8988T (cell line): ENCODE measurements around the gene MRPL27.

Experiments
- DNase-seq: peaks from one replicate; pipeline ENCODE4 v3.0.0; 2011

Gene MRPL27

DNA sequence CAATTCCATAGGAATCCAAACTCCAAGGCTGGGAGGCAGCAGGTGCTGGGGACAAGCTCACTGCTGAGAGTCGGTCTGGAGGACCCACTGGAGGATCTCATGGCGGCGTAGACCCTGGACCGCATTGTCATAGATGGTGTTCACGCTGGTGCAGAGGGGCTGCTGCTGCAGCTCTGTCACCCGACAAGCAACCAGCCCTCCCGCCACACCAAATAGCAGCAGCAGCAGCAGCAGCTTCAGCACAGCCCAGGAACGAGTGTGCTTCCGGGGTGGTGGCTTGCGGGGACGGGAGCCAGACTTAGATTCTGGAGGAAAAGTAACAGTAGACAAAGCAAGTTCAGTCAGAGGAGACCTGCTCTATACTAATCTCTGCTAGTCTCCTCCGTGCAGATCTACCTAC lies 9.9 kb upstream of the MRPL27 start:
- no peak for DNase-seq

DNA sequence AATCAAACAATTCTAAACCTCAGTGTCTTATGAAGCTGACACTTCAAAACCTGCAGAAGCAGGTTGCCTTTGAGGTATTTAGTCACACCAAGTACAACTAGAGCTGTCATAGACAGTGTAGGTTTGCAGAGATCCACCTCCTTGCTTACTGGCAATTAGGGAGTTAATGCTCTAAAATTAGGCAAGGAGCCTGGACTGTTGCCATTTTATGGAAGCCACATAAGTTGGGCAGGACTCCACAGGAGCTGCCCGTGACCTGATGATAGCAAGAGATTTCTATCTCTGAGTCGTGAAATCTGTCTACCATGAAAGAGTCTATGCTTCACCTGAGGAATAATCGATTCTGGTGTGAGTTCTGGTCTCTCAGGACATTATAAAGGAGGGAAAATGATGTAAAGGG lies 8.9 kb upstream of the MRPL27 start:
- DNase-seq: no peak

DNA sequence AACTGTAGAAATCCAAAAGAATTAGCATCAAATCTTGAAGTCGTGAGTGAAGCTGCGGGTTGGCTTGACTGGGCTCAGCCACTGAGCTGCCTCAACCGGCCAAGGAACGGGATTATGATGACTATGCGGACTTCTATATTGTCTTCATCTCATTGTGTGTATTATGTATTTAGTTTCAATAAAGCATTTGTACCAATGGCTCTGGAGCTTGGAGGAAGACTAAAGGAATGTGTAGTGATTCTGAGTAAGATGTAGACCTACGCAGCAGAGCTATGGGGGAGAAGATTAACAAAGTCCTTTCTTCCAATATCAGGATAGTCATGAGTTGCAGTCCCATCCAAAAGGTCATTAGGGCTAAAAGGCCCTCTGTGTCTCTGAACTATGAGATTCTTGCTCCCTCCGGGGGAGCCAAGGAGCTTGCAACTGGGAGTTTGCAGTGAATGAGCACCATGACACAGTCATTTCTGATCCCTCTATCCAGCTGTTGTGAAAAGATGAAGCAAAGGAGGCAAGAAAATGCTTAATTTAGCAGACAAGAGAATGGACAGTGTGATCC lies 8.4 kb upstream of the MRPL27 start:
- no peak for DNase-seq

DNA sequence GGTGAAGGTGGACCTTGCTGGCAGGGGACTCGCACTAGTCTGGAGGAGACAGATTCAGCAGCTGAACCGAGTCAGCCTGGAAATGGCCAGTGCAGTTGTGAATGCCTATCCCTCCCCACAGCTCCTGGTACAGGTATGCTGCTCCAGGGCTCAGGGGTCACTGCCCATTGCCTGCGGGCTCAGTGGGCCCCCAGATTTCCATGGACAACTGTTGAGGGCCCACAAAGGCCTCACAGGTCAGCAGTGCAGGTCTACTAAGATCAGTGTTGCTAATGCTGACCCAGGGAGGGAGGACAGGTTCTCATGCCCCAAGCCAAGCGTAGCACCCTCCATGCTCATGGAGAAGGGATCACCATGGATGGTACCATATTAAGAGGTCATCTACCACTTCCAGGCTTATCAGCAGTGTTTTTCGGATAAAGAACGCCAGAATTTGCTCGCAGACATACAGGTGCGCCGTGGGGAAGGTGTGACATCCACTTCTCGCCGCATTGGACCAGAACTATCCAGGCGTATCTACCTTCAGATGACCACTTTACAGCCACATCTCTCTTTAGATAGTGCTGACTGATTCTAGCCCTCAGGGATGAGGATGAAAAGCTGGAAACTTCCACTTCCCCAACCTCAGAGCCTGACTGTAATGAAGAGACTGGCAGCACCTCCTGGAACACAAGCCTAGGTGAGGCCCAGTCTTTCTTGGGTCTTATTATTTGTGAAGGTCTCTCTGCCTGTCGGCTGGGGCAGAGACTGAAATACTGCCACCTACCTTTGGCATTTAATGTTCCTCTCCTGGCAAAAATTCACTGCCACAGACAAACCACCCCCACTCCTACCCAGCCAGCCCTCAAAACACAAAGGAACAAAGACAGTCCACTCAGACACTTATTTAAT lies 7.6 kb upstream of the MRPL27 start:
- DNase-seq: peak; percentile 7

DNA sequence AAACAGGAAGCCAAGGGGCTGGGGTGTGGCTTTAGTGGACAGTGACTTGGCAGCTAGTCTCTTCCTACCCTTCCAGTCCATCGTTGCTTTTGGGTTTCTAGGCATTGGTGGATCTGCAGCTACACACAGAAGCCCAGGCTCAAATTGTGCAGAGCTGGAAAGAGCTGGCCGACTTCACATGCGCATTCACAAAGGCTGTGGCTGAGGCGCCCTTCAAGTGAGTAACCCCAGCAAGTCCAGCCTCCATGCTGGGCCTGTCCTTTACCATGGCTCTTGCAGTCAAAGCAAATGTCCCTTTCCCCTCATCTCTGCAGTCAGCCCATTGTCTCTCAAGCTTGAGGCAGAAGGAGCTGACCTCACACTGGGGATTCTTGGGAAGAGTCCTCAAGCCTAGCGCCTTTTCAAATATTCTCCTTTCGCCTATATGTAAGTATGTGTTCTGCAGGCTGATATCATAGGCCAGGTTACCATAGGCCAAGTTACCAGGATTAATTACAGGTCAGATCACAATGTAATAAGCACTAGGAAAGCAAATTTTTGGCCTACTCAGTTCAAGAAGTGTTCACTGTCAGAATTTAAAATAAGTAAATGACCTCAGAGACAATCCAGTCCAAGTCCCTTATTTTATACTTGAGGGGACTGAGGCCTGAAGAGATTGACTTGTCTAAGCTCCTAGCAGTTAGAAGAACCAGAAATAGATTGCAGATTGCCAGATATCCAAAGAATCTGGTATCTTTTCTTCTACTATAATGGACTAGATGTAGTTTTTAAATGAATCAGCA lies 6.6 kb upstream of the MRPL27 start:
- no peak for DNase-seq

DNA sequence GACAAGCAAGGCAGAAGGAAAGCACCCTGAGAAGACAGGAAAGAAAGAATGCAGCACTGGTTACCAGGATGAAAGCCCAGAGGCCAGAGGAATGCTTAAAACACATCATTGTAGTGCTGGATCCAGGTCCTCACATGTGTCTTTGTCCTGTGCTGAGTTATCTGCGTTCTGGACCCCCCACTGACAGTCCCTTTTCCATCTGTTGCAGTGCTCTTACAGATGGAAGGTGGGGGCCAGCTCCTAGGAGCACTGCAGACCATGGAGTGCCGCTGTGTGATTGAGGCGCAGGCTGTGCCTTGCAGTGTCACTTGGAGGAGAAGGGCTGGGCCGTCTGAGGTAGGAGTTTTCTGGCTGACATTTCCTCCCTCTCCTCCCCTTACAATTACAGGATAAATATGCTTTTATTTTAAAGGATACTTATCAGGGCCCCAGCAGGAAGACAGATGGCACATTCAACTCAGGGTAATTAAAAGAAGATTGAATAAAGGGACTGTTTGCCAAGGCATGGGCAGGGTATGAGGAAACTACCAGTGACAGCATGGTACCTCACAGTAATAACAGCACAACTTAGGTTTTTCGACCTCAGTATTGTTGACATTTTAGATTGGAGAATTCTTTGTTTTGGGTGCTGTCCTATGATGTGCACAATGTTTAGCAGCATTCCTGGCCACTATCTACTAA lies 3.0 kb upstream of the MRPL27 start:
- DNase-seq: no peak

DNA sequence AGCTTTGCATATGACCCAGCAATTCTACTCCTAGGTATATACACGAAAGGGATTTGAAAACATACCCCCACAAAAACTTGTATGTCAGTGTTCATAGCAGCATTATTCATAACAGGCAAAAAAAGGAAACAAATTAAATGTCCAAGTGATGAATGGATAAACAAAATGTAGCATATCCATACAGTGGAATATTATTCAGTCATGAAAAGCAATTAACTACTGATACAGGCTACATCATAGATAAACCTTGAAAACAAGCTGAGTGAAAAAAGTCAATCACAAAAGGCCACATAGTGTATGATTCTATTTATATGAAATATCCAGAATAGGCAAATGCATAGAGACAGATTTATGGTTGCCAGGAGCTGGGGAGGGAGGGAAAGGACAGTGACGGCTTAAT lies 721 bp upstream of the MRPL27 start:
- no peak for DNase-seq

DNA sequence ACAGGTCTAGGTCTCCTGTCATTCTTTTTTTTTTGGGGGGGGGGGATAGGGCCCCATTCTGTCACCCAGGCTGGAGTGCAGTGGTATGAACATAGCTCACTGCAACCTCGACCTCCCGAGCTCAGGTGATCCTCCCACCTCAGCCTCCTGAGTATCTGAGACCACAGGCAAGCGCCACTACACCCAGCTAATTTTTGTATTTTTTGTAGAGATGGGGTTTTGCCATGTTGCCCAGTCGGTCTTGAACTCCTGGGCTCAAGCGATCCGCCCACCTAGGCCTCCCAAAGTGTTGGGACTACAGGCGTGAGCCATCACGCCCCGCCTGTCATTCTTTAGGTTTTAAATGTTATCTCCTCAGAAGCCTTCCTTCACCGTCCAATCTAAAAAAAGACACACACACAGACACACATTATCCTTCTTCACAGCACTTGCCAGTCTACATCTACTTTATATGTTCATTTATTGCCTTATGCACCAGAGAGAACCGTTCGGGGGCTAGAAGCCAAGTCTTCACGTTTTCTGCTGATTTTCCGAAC lies 694 bp downstream of the MRPL27 start:
- DNase-seq: no peak

DNA sequence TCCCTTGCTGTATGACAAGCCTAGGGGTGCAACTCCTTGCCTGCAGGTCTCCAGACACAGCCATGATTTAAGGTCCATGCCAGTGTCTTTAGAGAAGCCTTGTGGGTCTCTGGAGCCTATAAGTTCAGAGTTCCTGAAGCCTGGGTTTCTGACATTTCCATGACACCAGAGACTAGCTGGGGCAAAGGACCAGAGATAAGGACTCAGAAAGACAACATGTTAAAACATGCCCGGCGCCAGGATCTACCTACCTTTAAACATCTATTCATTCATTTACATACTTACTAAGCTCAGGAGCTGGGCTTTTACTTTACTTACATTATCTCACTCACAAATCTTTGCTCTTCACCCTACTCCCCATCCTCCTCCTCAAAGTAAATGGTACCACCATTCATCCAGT lies 1.5 kb downstream of the MRPL27 start:
- no peak for DNase-seq

DNA sequence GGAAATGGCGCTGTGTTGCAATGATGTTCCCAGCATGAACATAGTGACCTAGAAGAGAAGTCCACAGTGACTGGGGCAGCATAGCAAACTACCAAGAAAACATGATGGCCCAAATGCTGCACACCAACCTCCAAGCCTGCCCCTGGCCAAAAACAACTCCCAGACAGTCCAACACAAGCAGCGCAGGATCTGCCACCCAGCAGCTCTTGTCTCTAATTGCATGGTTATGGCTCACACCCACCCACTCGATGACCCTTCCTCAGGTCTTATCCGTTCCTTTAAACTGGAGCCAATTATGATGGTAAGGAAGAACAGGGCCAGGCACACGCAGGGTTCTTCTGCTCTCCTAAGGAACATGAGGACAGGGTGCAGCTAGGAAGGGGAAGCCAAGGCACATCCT lies 2.9 kb downstream of the MRPL27 start:
- DNase-seq: no peak

DNA sequence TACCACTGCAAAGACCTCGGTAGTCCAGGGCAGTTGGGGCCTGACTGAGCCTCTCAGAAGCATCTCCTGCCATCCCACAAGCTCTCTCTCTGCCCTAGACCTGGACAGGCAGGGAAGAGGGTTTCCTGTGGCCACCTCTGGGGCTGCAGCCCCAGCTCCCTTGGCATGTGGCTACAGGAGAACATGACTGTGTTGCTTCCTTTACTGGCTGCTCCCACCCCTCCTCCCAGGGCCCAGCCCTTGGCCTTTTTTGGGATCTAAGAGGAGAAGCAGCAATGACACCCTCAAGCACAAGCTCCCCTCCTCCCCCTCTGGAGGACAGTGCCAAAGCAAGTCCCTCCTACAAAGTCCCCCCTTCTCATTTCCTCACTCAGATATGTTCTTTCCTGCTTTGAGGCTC lies 5.6 kb downstream of the MRPL27 start:
- DNase-seq: no peak

DNA sequence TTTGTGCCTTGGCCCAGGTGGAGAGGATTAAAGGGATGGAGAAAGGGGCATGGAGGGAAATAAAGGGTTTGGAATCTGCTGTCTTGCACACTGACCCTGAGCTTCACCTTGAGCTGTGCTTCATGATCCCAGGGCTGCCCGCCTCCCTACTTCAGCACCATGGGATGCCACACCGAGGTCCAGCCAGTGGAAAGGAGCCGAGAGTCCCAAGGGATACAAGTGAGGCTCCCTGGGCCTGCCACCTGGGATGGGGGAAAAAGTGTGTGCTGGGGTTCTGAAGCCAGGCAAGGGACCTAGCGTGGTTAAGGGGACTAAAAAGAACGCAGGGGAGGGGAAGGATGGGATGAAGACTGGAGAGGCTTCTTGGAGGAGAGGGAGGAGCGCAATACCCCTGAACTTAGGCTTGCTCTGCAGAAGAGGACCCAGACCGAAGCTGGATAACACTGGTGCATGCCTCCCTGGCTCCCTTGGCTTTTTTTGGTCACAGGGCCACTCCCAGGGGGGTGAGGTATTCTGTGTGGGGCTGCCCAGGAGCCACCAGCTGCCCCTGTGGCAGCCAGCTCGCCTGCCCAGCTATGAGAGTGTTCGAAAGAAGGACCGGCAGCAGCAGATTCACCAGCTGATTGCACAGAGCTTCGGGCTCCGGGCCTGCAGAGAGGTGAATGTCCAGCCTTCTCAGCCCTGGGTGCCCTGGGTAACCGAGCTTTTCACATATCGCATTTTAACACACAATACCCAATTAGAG lies 7.2 kb downstream of the MRPL27 start:
- no peak for DNase-seq

DNA sequence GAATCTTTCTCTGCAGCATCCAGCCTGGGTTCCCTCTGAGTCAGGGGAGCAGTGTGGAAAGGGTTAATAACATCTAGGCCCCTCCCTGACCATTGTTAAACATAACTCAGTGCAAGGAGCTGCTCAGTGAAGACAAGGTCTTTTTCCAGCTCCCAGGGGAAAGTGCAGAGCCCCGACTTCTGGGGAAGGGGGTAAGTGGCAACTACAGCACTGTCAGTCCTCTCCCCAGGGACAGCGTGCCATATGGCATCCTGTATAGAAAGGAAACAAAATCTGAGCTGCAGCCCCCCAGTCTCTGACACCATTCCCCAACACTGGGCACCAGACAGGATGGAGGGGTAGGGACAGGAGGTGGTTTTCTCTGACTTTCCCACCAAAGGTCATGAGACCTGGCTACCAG lies 7.8 kb downstream of the MRPL27 start:
- DNase-seq: no peak

DNA sequence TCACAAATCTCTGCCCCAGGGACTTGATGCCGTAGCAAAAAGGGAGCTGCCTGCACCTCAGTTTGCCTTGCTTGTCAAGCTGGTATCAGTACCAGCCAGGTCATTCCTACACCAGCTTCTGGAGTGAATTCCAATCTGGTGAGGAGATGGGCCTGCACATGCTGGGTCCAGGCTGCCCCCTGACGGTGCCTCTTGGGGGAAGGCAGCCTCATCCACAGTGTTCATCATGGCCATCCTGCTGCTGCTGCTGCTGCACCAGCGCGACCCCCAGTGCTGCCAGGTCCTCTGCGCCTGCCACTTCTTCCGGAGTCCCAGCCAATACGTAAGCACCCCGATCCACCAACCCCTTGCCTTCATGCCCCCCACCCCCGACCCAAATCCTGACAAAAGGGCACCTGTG lies 8.3 kb downstream of the MRPL27 start:
- peak; percentile 78 for DNase-seq

DNA sequence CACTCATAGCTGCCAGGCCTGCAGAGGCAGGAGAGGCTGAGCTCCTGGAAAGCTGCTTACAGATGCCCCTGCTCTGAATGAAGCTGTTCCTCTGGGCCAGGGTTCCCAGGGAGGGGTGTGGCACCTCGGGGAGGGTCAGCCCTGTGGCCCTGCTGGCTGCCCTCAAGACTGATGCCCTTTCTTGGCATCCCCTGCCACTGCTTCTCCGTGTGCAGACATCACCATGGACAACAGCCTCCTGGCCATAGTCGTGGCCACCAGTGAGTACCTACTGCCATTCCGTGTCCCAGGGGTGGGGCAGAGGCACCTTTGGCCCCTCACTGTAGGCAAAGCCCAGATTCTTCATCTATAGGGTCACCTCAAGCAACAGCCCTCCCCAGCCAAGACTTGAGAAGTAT lies 8.9 kb downstream of the MRPL27 start:
- DNase-seq: no peak

DNA sequence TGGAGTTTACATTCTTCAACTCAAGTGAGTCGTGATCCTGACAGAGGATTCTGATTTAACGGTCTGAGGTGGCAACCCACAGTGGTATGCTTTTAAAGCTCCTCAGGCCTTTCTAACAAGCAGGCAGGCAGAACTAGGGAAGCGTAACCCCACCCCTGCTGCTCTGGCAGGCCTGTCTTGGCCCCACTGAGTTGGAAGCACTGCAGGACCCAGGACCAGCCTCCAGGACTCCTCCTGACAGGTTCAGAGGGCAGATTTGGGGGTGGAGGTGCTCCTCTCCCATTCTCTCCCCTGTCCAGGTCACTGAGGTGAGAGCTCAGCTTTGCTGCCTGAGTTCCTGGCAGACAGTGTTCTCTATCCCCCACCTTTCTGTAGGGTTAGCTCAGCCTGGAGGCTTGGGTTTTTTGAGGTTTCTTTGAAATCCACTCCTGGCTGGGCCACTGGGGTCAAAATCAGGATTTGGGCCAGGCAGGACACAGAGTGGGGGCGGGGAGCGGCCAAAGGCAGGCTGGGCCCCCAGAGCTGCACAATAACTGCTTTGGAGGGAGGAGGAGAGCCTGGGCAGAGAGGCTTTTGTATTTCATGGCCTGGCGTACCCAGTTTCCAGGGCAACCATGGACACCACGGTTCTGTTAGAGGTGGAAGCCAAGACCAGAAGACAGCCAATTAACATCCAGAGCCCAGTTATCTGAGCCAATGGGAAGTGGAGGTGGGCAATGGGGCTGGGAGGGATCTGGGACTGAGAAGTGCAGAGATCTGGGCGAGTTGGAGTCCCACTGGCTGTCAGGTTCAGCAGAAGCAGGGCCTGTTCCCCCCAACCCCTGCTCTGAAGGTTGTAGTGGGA lies 9.5 kb downstream of the MRPL27 start:
- no peak for DNase-seq

DNA sequence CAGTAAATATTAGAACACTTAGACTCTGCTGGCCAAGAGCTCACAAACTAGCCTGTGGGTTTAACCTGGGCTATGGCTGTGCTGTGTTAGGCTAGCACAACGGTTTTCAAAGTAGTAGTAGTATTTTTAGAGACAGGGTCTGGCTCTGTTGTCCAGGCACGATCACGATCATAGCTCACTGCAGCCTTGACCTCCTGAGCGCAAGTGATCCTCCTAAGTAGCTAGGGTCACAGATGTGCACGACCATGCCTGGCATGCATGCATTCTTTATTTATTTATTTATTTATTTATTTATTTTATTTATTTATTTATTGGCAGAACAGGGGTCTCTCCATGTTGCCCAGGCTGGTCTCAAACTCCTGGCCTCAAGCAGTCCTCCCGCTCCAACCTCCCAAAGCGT lies 10.3 kb downstream of the MRPL27 start:
- no peak for DNase-seq

DNA sequence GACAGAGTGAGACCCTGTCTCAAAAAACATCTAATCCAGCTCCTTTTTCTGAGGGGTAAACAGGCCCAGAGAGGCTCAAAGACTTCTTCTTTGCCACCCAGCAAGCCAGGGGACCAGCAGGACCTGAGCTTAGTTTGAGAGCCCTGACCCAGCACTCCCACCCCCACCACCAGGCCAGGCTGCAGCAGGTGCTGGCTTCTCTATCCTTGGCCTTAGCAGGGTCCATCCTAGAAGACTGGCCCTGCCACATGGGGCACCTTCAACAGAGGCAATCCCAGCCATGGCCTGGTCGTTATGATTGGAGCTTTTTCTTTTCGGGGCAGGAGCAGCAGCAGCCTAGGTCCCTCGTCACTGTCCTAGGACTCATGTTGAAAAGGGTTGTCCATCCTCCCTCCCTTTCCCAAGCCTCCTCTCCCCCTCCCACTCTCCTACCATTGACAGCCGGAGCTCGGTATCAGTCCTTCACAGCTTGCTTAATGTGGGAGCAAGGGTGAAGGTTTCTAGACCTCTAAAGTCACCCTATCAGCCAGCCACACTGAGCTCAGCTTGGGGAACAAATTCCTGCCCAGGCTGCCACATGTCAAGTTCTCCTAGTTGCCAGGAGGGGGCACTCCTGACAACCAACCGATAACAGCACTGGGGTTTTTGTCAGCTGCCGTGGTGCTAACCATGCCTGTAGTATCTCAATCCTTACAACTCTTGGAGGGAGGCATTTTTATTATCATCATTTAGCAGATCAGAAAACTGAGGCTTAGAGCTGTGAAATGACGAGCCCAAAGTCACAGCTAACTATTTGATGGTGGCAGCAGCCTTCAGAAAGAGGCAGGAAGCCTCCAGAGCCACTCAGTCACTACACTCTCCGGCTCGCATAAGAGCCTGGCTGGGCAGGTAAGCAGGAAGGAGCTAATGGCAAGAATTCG lies 11.2 kb downstream of the MRPL27 start:
- peak; percentile 83 for DNase-seq

DNA sequence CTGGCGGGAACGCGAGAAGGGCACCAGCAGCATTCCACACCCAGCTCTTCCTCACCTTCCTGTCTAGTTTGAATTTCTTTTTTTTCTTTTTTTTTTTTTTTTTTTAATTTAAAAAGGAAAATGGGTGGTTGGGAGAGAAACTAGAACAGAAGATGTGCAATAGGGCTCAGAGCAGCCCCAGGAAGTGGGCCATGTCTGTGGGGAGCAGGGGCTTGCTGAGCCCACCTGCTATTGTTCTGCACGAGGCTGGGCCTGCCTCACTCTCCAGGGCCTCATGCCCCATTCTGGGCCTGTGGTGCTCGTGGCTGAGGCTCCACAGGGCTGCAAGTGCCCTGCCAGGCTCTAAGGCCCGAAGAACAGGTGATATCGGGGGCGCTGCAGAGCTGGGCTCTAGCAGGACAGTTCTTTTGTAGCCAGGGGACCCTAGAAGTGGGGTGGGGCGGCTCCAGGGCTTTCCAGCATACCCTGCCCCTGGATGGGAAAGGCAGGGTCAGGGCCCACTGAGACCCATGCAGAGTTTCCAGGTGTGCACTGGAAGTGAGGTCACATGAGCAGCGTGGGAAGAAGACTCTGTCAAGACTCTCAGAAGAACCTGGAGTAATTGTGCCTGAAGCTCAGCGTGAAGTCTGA lies 12.4 kb downstream of the MRPL27 start:
- DNase-seq: no peak

DNA sequence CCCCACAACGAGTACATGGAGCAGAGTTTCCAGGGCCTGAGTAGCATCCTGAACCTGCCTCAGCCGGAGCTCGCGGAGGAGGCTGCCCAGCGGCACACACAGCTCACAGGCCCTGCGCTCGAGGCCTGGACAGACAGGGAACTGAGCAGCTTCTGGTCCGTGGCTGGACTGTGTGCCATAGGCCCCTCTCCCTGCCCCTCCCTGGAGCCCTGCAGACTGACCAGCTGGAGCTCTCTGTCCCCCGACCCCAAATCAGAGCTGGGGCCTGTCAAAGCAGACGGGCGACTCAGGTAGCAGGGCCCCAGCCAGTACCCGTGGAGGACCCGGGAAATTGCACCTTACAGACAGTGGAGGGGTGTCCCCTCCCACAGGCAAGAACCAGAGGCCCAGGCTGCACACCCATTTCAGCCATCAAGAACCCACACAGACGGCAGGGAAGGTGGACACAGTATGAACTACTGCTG lies 13.0 kb downstream of the MRPL27 start:
- DNase-seq: no peak
